Common myeloid progenitor, CD34-positive (primary cell): ENCODE results near the gene MARCHF3.

Source experiments
- CTCF ChIA-PET: fragments of 350-600 bp; sonication (Branson Sonifier 250); formaldehyde crosslinking; loops from one replicate; lab custom pipeline; 2021; ENCODE audit warnings: antibody characterized with exemption; lab: Charles Lee
- POLR2A ChIA-PET: fragments of 350-600 bp; sonication (Branson Sonifier 250); formaldehyde crosslinking; loops from one replicate; lab custom pipeline; 2021; ENCODE audit warnings: antibody characterized with exemption; lab: Charles Lee
- DNase-seq, 3 donors: peaks; one replicate each; pipeline versions ENCODE4 v3.0.0 to v3.0.0-alpha.2; 2013
- H3K27ac ChIP-seq, 2 experiments: 1 replicate in 1 of 2; 2 replicates in 1 of 2; pipeline ENCODE4 v1.7.0; 2013; ENCODE audit warnings: inconsistent platforms in 2 of 2, low read length in 2 of 2, mild to moderate bottlenecking in 2 of 2, low read depth in 1 of 2, moderate library complexity in 1 of 2; ENCODE audit not compliant: severe bottlenecking in 2 of 2, insufficient read depth in 1 of 2, poor library complexity in 1 of 2
- H3K27me3 ChIP-seq, 5 experiments: replicated peaks in 2 of 5; 1 replicate in 3 of 5; 2 replicates in 2 of 5; pipeline versions ENCODE4 v1.6.1 to v1.7.0; 2013; ENCODE audit warnings: low read length in 4 of 5, mild to moderate bottlenecking in 2 of 5, moderate library complexity in 2 of 5, inconsistent platforms in 1 of 5; ENCODE audit not compliant: insufficient read depth in 5 of 5, control insufficient read depth in 4 of 5
- H3K36me3 ChIP-seq, 4 experiments: 1 replicate in 2 of 4; 2 replicates in 2 of 4; pipeline versions ENCODE4 v1.6.1 to v1.7.0; 2013; ENCODE audit warnings: low read length in 3 of 4, control low read depth in 1 of 4, mild to moderate bottlenecking in 1 of 4; ENCODE audit not compliant: control insufficient read depth in 4 of 4, insufficient read depth in 4 of 4
- H3K4me1 ChIP-seq, 4 experiments: 1 replicate in 3 of 4; 2 replicates in 1 of 4; pipeline versions ENCODE4 v1.6.1 to v1.7.1; 2013; ENCODE audit warnings: low read length in 3 of 4, mild to moderate bottlenecking in 3 of 4, control low read depth in 1 of 4, inconsistent platforms in 1 of 4, moderate library complexity in 1 of 4; ENCODE audit not compliant: control insufficient read depth in 4 of 4, insufficient read depth in 4 of 4; ENCODE audit errors: control extremely low read depth in 1 of 4
- H3K4me3 ChIP-seq, 7 experiments: 1 replicate in 4 of 7; 2 replicates in 3 of 7; pipeline versions ENCODE4 v1.5.1 to v1.7.0; 2013; ENCODE audit warnings: mild to moderate bottlenecking in 7 of 7, low read length in 6 of 7, moderate library complexity in 6 of 7, inconsistent platforms in 2 of 7, low read depth in 2 of 7, control low read depth in 1 of 7; ENCODE audit not compliant: insufficient read depth in 4 of 7, control insufficient read depth in 1 of 7; ENCODE audit errors: extremely low read depth in 1 of 7
- H3K9me3 ChIP-seq, 5 experiments: 1 replicate in 4 of 5; 2 replicates in 1 of 5; pipeline versions ENCODE4 v1.6.1 to v1.7.1; 2013; ENCODE audit warnings: low read length in 4 of 5, mild to moderate bottlenecking in 2 of 5, inconsistent platforms in 1 of 5, low read depth in 1 of 5, moderate library complexity in 1 of 5; ENCODE audit not compliant: control insufficient read depth in 4 of 5, insufficient read depth in 2 of 5; ENCODE audit errors: control extremely low read depth in 1 of 5
- WGBS: methylation state at CpG from one replicate; pipeline ENCODE4 v1.1.5; 2013; ENCODE audit not compliant: insufficient coverage; 5-methylcytosine and 5-hydroxymethylcytosine counted together

Gene MARCHF3

DNA sequence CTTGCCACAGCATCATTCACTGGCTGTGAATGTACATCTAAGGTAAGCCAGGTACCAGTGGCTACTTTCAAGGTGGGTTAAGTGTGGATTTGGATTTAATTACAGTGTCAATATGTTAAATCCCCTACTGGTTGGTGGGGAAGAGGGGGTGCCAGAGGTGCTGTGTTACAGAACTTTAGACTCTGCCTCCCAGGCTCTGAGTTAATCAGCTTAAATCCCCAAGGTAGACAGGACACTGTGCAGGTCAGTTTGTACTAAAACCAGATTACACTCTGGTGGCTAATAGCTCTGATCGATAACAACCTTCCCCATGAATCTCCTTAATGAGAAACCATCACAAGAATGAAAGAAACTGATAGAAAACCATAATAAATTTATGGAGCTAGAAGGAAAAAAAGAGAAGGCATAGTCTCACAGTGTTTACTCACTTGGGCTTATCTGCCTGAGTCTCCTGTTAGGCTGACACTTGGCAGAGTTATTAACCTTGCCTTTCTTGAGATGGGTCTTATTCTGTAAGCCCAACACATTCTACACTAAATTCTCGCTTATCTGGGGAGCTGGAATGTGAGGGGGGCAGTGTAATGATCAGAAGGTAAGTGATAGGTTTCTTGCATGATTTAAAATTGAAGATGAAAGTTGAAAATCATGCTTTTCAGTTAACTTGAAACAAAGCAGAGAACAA lies 146.7 kb downstream of the MARCHF3 start:
- H3K9me3 ChIP-seq, result no peaks in the 10 kb centered on the region
- H3K27ac ChIP-seq, result no peak overlapping the region
- peaks cover 0 to 2% (median 0%) of the 10 kb centered on the region in 4 experiments for H3K36me3 ChIP-seq
- DNase-seq, result peak in 2 of 3 donors; percentile 22 to 51
- no peak overlapping the region for H3K4me3 ChIP-seq
- CTCF ChIA-PET, result no interaction called here
- WGBS, result no CpG with 5 or more reads among the region's 2 CpGs
- POLR2A ChIA-PET, result no interaction called here
- H3K4me1 ChIP-seq, result no peaks in the 10 kb centered on the region
- no peaks in the 10 kb centered on the region for H3K27me3 ChIP-seq

DNA sequence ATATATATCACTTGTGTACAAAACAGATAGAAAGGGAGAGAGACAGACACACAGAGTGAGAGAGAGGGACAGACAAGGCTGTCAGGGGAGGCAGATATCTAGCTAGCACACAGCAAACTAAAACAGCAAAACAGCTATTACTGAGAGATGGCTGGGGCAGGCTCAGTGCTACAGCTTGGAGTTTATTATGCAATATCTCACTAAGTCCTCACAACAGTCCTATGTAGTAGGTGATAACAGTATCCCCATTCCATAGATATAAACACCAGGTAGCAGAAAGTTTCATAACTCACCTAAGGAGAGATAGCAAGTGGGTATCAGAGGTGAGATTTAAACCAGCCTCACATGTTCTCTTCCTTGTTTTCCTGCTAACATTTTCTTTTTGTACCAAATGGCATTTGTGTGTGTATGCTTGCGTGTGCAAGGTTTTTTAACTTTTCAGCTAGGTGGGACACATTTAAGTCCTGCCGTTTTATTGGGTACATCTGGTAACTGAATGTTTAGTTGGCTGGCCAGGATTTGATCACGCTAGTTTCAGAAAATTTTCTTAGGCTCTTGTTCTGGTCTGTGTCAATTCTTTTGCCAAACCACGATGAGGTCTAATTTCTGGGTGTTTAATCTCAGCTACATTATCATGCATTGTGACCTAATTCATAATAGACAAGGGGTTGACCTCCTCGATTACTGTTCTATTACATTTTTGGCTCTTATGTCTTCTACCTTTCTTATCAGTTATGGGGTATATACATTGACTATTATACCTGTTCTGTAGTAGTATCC lies 148.3 kb downstream of the MARCHF3 start:
- Histone ChIP-seq H3K4me1 (no peaks in the 10 kb centered on the region), H3K9me3 (no peaks in the 10 kb centered on the region), H3K27ac (no peak overlapping the region), H3K4me3 (no peak overlapping the region), H3K36me3 (peaks cover 0 to 5% (median 1%) of the 10 kb centered on the region in 4 experiments), H3K27me3 (no peaks in the 10 kb centered on the region)
- POLR2A ChIA-PET, result no interaction called here
- CTCF ChIA-PET, result no interaction called here
- WGBS, result 87% methylated on average over 3 of the region's 5 CpGs
- peak in 1 of 3 donors; percentile 27 for DNase-seq

DNA sequence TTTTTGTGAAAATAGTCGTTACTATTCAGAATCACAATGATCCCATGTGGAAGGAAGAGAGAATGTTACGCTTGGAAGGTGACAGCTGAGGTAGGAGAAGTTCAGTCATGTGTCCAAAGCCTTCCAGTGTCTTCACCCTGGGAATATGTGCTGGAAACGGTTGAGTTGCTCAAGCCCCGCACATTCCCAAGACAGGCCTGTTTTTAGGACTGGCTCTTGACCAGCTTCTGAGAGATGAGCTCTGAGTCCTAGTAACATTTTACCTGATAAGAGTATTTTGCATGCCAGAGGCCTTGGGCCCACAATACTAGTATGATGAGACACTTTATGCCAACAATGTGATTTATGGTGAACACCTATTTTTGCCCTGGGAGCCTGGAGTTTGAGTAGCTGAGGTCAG lies 151.7 kb downstream of the MARCHF3 start:
- H3K4me3 ChIP-seq, result no peak overlapping the region
- no peak for DNase-seq
- POLR2A ChIA-PET, result no interaction called here
- peaks cover 0 to 5% (median 4%) of the 10 kb centered on the region in 4 experiments for H3K36me3 ChIP-seq
- H3K27me3 ChIP-seq, result no peaks in the 10 kb centered on the region
- WGBS, result 93% methylated on average over 4 of the region's 4 CpGs
- H3K27ac ChIP-seq, result no peak overlapping the region
- no peaks in the 10 kb centered on the region for H3K9me3 ChIP-seq
- no peaks in the 10 kb centered on the region for H3K4me1 ChIP-seq
- CTCF ChIA-PET, result no interaction called here

DNA sequence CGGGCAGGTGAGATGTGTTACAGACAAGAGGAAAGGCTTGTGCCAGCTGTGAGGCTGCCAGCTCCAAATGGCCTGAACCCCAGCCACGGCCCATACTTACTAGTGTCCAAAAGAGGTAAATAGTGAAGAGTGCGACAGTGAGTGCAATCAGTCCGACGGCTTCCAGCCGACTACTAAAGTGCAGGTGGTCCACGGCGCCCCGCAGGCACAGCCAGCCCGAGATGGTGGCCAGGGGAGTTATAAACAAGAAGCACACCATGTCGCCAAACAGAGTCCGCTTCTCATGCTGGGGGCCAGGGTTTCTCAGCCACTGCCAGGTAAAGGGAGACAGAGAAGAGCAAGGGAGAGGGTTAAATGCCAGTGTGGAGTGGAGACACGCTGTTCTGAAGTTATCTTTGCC lies 152.3 kb downstream of the MARCHF3 start:
- POLR2A ChIA-PET, result no interaction called here
- WGBS, result 97% methylated on average over 11 of the region's 13 CpGs

DNA sequence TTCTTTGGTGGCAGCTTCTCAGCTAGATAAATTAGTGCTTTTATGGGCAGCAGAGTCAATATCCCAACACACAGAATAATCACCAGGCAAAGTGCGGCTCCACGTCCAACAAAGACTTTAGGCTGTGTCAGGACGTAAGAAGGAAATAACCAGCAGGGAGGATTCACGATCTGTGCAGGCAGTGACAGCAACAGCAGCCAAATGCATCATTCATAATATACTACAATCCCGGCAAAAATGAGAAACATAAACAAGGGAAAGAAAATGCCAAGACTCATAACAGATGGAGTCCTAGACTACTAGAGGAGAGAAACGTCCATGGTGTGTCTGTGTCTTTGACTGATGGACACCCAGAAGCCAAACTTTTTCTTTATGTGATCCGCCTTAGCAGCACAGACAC lies 152.8 kb downstream of the MARCHF3 start:
- Histone ChIP-seq H3K27me3 (no peaks in the 10 kb centered on the region), H3K27ac (no peak overlapping the region), H3K9me3 (no peaks in the 10 kb centered on the region), H3K4me1 (no peaks in the 10 kb centered on the region), H3K4me3 (no peak overlapping the region), H3K36me3 (peaks cover 3 to 5% (median 4%) of the 10 kb centered on the region in 4 experiments)
- WGBS, result 98% methylated on average over 4 of the region's 7 CpGs
- CTCF ChIA-PET, result no interaction called here
- DNase-seq, result no peak
- POLR2A ChIA-PET, result no interaction called here

More for the DNA sequence above, 152.3 kb downstream of the MARCHF3 start:
- Histone ChIP-seq H3K36me3 (peaks cover 3 to 5% (median 4%) of the 10 kb centered on the region in 4 experiments), H3K4me1 (no peaks in the 10 kb centered on the region), H3K27ac (no peak overlapping the region), H3K27me3 (no peaks in the 10 kb centered on the region), H3K9me3 (no peaks in the 10 kb centered on the region), H3K4me3 (no peak overlapping the region)
- DNase-seq, result no peak
- CTCF ChIA-PET, result no interaction called here

DNA sequence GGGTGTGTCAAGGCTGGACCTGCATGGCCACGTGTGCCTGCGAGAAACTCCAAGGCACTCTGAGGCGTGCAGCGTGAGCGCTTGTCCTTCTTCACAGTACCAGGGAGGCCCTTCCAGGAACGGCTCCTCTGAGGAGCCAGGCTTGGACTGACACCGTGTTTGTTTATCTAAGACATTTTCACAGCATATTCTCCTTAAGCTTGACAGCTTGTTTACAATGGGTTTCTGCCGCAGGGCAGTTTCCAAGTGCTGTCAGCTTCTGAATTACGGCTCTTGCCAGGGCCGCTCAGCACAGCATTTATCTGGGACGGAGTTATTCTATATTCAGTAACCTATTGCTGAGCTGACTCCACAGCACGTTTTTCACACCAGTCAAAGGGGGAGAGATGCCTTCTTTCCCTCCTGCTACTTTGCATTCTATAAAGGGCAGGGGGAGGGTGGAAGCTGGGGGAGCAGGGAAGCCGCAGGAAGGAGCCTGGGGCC lies 155.0 kb downstream of the MARCHF3 start:
- WGBS, result 73% methylated on average over 12 of the region's 13 CpGs
- Histone ChIP-seq H3K27ac (no peak overlapping the region), H3K36me3 (peaks cover 3 to 5% (median 4%) of the 10 kb centered on the region in 4 experiments), H3K4me1 (no peaks in the 10 kb centered on the region), H3K9me3 (no peaks in the 10 kb centered on the region), H3K4me3 (no peak overlapping the region), H3K27me3 (no peaks in the 10 kb centered on the region)
- no peak for DNase-seq
- POLR2A ChIA-PET, result no interaction called here
- CTCF ChIA-PET, result interaction anchor here (1.2 to 1.4 kb wide), 2 partner anchors 10 to 11 kb away, joined by 3 read pairs; no protein-coding TSS in a partner anchor
